A549 treated with AZD9567 at 1 μM for 4 hours (cell line): ENCODE results near the gene R3HDML. TPM values are rescaled to one million over a fixed set of nuclear protein-coding genes. Genes with fewer than 3 reads are reported as not detected.

Experiments
- total RNA-seq: library from RNA; stranded (reverse); fragments of 200-300 nt; extraction: Qiagen RNA extraction; gene quantifications from 5 replicates; pipeline ENCODE4 v1.2.3, GENCODE V29; 2022; ENCODE audit not compliant: insufficient read depth

The R3HDML gene
- total RNA-seq: 0.11 to 0.41 TPM (median 0.17 TPM) in 4 of 5 replicates, not detected in the other

GRCh38 chr20:44336725-44337380 is at the start of gene R3HDML:
Gene R3HDML (plus strand): TSS chr20:44337043. CDS start chr20:44337158, 115 bp downstream.

GRCh38 chr20:44310664-44311639 is 25.9 kb upstream of the R3HDML start, which contains the start of gene FITM2:
Gene FITM2 (minus strand): TSS chr20:44311202. CDS start chr20:44311148, 54 bp downstream.

GRCh38 chr20:44355498-44356352 is 18.9 kb downstream of the R3HDML start, which contains the start of gene HNF4A:
Gene HNF4A (plus strand): TSS chr20:44355699. CDS start chr20:44355805, 106 bp downstream.

Other genes with a start within 250 kb of the R3HDML start
- gene JPH2, start 149.9 kb upstream of the R3HDML start, total RNA-seq: 3.3 to 4.8 TPM (median 3.8 TPM) in 5 replicates
- 49.6 to 60.7 TPM (median 54.0 TPM) in 5 replicates for gene OSER1, start 126.3 kb upstream of the R3HDML start, total RNA-seq
- 0.26 TPM in 1 of 5 replicates, not detected in the others for gene GDAP1L1, start 89.7 kb upstream of the R3HDML start, total RNA-seq
- gene FITM2, start 25.8 kb upstream of the R3HDML start, total RNA-seq: 8.4 to 9.9 TPM (median 9.0 TPM) in 5 replicates
- gene HNF4A, start 18.7 kb downstream of the R3HDML start, total RNA-seq: 13.5 to 15.7 TPM (median 15.1 TPM) in 5 replicates
- gene TTPAL, start 138.8 kb downstream of the R3HDML start, total RNA-seq: 13.8 to 16.8 TPM (median 16.0 TPM) in 5 replicates
- gene SERINC3, start 185.0 kb downstream of the R3HDML start, total RNA-seq: 75.5 to 89.7 TPM (median 83.2 TPM) in 5 replicates
- gene PKIG, start 245.5 kb downstream of the R3HDML start, total RNA-seq: 32.4 to 38.8 TPM (median 35.9 TPM) in 5 replicates